GM12892 (cell line): Measurements from ENCODE around the gene MORN2.

Source experiments
- POLR2A ChIP-seq: IDR thresholded peaks from 2 replicates; pipeline ENCODE4 v1.6.1; 2011; ENCODE audit warnings: low read depth, low read length, control low read depth
- POLR2AphosphoS5 ChIP-seq: IDR thresholded peaks from 2 replicates; pipeline ENCODE4 v1.6.1; 2011; ENCODE audit warnings: low read depth, low read length, control low read depth
- TAF1 ChIP-seq: IDR thresholded peaks from 2 replicates; pipeline ENCODE4 v1.6.1; 2011; ENCODE audit warnings: low read depth, mild to moderate bottlenecking, control low read depth, low read length, borderline replicate concordance

DNA sequence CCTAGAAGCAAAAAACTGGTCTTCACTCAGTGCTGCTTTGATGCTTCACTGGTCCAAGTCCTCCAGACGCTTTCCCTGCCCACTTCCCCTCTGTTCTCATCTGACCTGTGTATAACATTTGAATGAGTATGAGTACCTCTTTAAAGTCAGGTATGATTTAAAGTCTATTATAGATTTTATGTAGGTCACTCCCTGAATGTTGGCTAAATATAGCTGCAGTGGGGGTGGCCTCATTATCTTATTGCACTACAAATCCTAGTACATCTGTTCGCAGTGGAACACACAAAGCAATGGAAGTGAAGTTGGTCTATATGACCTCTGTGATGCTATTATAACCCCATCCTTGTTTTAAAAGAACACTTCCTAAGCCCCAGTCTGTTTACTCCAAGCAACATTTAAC lies 47.1 kb downstream of the MORN2 start:
- TF ChIP-seq POLR2A = no peak
- TF ChIP-seq POLR2AphosphoS5 = no peak
- TF ChIP-seq TAF1 = no peak
